RWPE2 (cell line): ENCODE results near the gene CTBS.

ENCODE experiments used
- ATAC-seq: fragments of 200-7000 bp; cut with Tn5 transposase; 3 replicates; pipeline ENCODE4 v1.9.1; 2021; ENCODE audit warnings: low read depth
- DNase-seq: peaks from one replicate; pipeline ENCODE4 v3.0.0-alpha.2; 2020; ENCODE audit warnings: low spot score
- H3K27ac ChIP-seq: fragments of 450-650 bp; 2 replicates; pipeline ENCODE4 v1.5.1; 2017; ENCODE audit warnings: mild to moderate bottlenecking; ENCODE audit not compliant: poor library complexity, severe bottlenecking
- H3K27me3 ChIP-seq: fragments of 250-450 bp; sonication (Bioruptor Pico); 2 replicates; pipeline ENCODE4 v1.5.1; 2021; ENCODE audit warnings: mild to moderate bottlenecking, moderate library complexity; ENCODE audit not compliant: insufficient read depth, poor library complexity, severe bottlenecking
- H3K36me3 ChIP-seq: fragments of 250-450 bp; sonication (Bioruptor Pico); 2 replicates; pipeline ENCODE4 v1.5.1; 2020; ENCODE audit warnings: low read depth, mild to moderate bottlenecking, moderate library complexity
- H3K4me1 ChIP-seq: fragments of 250-450 bp; sonication (Bioruptor Pico); 2 replicates; pipeline ENCODE4 v1.5.1; 2021; ENCODE audit warnings: mild to moderate bottlenecking, moderate library complexity; ENCODE audit not compliant: insufficient read depth, poor library complexity, severe bottlenecking
- H3K4me3 ChIP-seq: fragments of 250-450 bp; sonication (Bioruptor Pico); 2 replicates; pipeline ENCODE4 v1.5.1; 2021; ENCODE audit warnings: mild to moderate bottlenecking, moderate library complexity; ENCODE audit not compliant: severe bottlenecking
- H3K9me3 ChIP-seq: fragments of 250-450 bp; sonication (Bioruptor Pico); 2 replicates; pipeline ENCODE4 v1.5.1; 2021; ENCODE audit warnings: mild to moderate bottlenecking, moderate library complexity; ENCODE audit not compliant: severe bottlenecking
- CTCF ChIP-seq: fragments of 450-650 bp; IDR thresholded peaks from one replicate; pipeline ENCODE4 v1.5.1; 2017; ENCODE audit warnings: mild to moderate bottlenecking, moderate library complexity; ENCODE audit not compliant: poor library complexity, severe bottlenecking

CTBS gene

GRCh38 chr1:84617349-84617748 lies 43.1 kb upstream of the CTBS start:
- H3K9me3 ChIP-seq = no peaks in the 10 kb centered on the region
- no peaks in the 10 kb centered on the region for H3K36me3 ChIP-seq
- no peak overlapping the region for H3K27ac ChIP-seq
- H3K4me1 ChIP-seq = peaks cover 12% of the 10 kb centered on the region
- H3K4me3 ChIP-seq = no peak overlapping the region
- ATAC-seq (no peak), DNase-seq (no peak)
- TF ChIP-seq CTCF = no peak
- H3K27me3 ChIP-seq = no peaks in the 10 kb centered on the region

DNA sequence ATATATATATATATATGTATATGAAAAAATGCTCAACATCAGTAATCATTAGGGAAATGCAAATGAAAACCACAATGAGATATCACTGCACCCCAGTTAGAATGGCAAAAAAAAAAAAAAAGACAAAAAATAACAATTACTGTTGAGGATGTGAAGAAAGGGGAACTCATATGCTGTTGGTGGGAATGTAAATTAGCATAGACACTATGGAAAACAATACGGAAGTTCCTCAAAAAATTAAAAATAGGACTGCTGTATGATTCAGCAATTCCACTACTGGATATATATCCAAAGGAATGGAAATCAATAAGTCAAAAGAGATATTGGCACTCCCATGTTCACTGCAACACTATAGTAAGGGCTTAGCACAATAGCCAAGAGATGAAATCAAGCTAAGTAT lies 41.5 kb upstream of the CTBS start:
- Histone ChIP-seq H3K27me3 (no peaks in the 10 kb centered on the region), H3K4me3 (no peak overlapping the region), H3K27ac (no peak overlapping the region), H3K36me3 (no peaks in the 10 kb centered on the region), H3K4me1 (peaks cover 12% of the 10 kb centered on the region), H3K9me3 (no peaks in the 10 kb centered on the region)
- ATAC-seq (no peak), DNase-seq (no peak)
- no peak for TF ChIP-seq CTCF

DNA sequence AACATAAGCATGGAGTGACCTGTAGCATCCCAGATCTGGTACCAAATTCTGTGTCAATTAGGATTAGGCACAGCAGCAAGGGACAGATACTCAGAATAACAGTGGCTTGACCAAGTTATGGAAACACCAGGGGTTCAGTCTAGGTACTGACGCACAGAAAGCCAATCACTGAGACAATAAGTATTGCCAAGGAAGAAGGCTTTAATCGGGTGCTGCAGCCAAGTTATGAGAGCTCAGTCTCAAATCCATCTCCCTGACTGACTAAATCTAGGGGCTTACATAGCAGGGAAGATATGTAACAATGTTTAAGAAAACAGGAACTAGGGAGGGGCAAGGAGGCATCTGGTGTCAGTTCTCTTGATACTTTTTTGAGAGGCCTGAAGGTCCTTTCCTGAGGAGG lies 39.6 kb upstream of the CTBS start:
- Histone ChIP-seq H3K4me1 (no peaks in the 10 kb centered on the region), H3K36me3 (no peaks in the 10 kb centered on the region), H3K9me3 (no peaks in the 10 kb centered on the region), H3K27me3 (no peaks in the 10 kb centered on the region), H3K4me3 (no peak overlapping the region), H3K27ac (no peak overlapping the region)
- DNase-seq (no peak), ATAC-seq (no peak)
- no peak for TF ChIP-seq CTCF

GRCh38 chr1:84613026-84613425 lies 38.8 kb upstream of the CTBS start:
- Histone ChIP-seq H3K27ac (no peak overlapping the region), H3K4me3 (no peak overlapping the region), H3K9me3 (no peaks in the 10 kb centered on the region), H3K27me3 (no peaks in the 10 kb centered on the region), H3K36me3 (no peaks in the 10 kb centered on the region), H3K4me1 (no peaks in the 10 kb centered on the region)
- no peak for ATAC-seq
- no peak for DNase-seq
- TF ChIP-seq CTCF = no peak

DNA sequence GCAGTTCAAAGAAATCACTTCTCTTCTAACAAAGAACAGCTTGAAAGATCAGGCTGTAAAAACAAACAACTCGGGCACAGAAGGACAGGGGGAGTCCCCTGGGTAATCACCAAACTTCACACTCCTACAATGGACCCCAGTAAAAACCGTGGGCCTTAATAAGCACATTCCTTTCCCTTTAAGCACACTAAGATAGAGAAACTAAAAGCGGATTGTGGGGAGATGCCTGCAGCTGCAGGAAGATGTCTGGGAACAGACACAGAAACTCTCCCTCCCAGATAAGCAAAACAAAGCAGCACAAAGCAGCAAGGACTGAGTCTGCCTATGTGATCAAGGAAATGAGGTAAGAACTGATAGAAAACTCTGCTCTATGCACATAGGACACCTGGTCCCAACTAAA lies 37.6 kb upstream of the CTBS start:
- no peak for ATAC-seq

More for the DNA sequence above, 37.6 kb upstream of the CTBS start:
- Histone ChIP-seq H3K27me3 (no peaks in the 10 kb centered on the region), H3K4me1 (no peaks in the 10 kb centered on the region), H3K4me3 (no peak overlapping the region), H3K9me3 (no peaks in the 10 kb centered on the region), H3K36me3 (no peaks in the 10 kb centered on the region), H3K27ac (no peak overlapping the region)
- TF ChIP-seq CTCF = no peak
- DNase-seq = no peak
